IMR-90 (cell line): ENCODE results near the gene PCSK5.

ENCODE experiments used
- CTCF ChIP-seq: conservative IDR thresholded peaks from 2 replicates; pipeline ENCODE4 v1.5.1; 2012; ENCODE audit warnings: mild to moderate bottlenecking, low read depth, low read length, improper control_type of control experiment
- MXI1 ChIP-seq: IDR thresholded peaks from 2 replicates; pipeline ENCODE4 v1.6.1; 2012; ENCODE audit warnings: low read depth, mild to moderate bottlenecking, low read length, moderate library complexity, borderline replicate concordance
- POLR2A ChIP-seq: IDR thresholded peaks from 2 replicates; pipeline ENCODE4 v1.6.1; 2012; ENCODE audit warnings: mild to moderate bottlenecking, low read depth, low read length

- TF ChIP-seq CTCF (no peak), POLR2A (no peak), MXI1 (no peak)
These were observed 487.3 kb downstream of the PCSK5 start for GRCh38 chr9:76377791-76378190.
